Measurements from ENCODE around the gene TUBA1B. TPM values are rescaled to one million over a fixed set of nuclear protein-coding genes. Genes with fewer than 3 reads are reported as not detected.

The TUBA1B gene
- total and polyA plus RNA-seq, 7 donors: 482 to 1,083 (median 688) TPM

GRCh38 chr12:49097381-49097780, 33.8 kb downstream of the TUBA1B start:
- intact Hi-C loops (cut with DNase I): no loop called here
- Histone ChIP-seq H3K27me3 (peaks cover 19 to 27% (median 22%) of the 10 kb centered on the region in 3 donors), H3K36me3 (peaks cover 28 to 66% (median 52%) of the 10 kb centered on the region in 4 donors), H3K27ac (no peak overlapping the region), H3K4me3 (no peak overlapping the region), H3K4me1 (peaks cover 0 to 21% (median 18%) of the 10 kb centered on the region in 4 donors), H3K9me3 (no peaks in the 10 kb centered on the region)
- 90 to 94% methylated on average over 3 of the region's 3 CpGs for WGBS, 2 donors
- TF ChIP-seq POLR2AphosphoS5 (IDR thresholded peaks at IDR 0.05): no peak
- TF ChIP-seq POLR2A (IDR thresholded peaks at IDR 0.05): no peak
- no peak for TF ChIP-seq EP300 (IDR thresholded peaks at IDR 0.05)
- TF ChIP-seq CTCF (IDR thresholded peaks at IDR 0.05): no peak
- no peak for DNase-seq

GRCh38 chr12:49094975-49095365, 36.2 kb downstream of the TUBA1B start:
- peak overlapping the region in 1 of 4 donors; percentile 2 for H3K27ac ChIP-seq

GRCh38 chr12:49094160-49094974, 36.8 kb downstream of the TUBA1B start, which contains the start of gene DHH:
Gene DHH, minus strand, starts transcription at chr12:49094801. Its CDS starts 289 bp downstream, at chr12:49094512.
- WGBS, 2 donors: 1 to 4% methylated on average over 49 of the region's 49 CpGs
- H3K4me1 ChIP-seq: peaks cover 0 to 50% (median 46%) of the 10 kb centered on the region in 4 donors
- peak within 1 kb of the TSS in 1 of 4 donors; percentile 2 for H3K27ac ChIP-seq

More at GRCh38 chr12:49094975-49095365, 36.2 kb downstream of the TUBA1B start:
- no peak overlapping the region for H3K4me3 ChIP-seq
- intact Hi-C loops (cut with DNase I): no loop called here
- peaks cover 0 to 44% (median 40%) of the 10 kb centered on the region in 4 donors for H3K4me1 ChIP-seq
- TF ChIP-seq EP300 (IDR thresholded peaks at IDR 0.05) (no peak), POLR2AphosphoS5 (IDR thresholded peaks at IDR 0.05) (peak in 2 of 4 donors; percentile 4 to 40), CTCF (IDR thresholded peaks at IDR 0.05) (no peak), POLR2A (IDR thresholded peaks at IDR 0.05) (no peak)
- no peak for DNase-seq
- no peaks in the 10 kb centered on the region for H3K9me3 ChIP-seq
- 59 to 86% methylated on average over 2 of the region's 2 CpGs for WGBS, 2 donors
- peaks cover 43 to 51% (median 46%) of the 10 kb centered on the region in 3 donors for H3K27me3 ChIP-seq
- peaks cover 3 to 42% (median 27%) of the 10 kb centered on the region in 4 donors for H3K36me3 ChIP-seq

GRCh38 chr12:49093792-49094159, 37.4 kb downstream of the TUBA1B start:
- no peak overlapping the region for H3K27ac ChIP-seq
- no peaks in the 10 kb centered on the region for H3K9me3 ChIP-seq
- peaks cover 0 to 31% (median 17%) of the 10 kb centered on the region in 4 donors for H3K36me3 ChIP-seq
- intact Hi-C loops (cut with DNase I): no loop called here
- TF ChIP-seq POLR2AphosphoS5 (IDR thresholded peaks at IDR 0.05) (no peak), POLR2A (IDR thresholded peaks at IDR 0.05) (no peak), CTCF (IDR thresholded peaks at IDR 0.05) (no peak), EP300 (IDR thresholded peaks at IDR 0.05) (no peak)
- peaks cover 52 to 63% (median 58%) of the 10 kb centered on the region in 3 donors for H3K27me3 ChIP-seq
- H3K4me1 ChIP-seq: peaks cover 0 to 56% (median 47%) of the 10 kb centered on the region in 4 donors
- DNase-seq: no peak
- H3K4me3 ChIP-seq: peak overlapping the region in 3 of 4 donors; percentile 15 to 34 (median 29)
- 2 to 4% methylated on average over 9 of the region's 9 CpGs for WGBS, 2 donors

More at GRCh38 chr12:49094160-49094974, 36.8 kb downstream of the TUBA1B start, which contains the start of gene DHH:
- H3K36me3 ChIP-seq: peaks cover 0 to 36% (median 21%) of the 10 kb centered on the region in 4 donors
- H3K4me3 ChIP-seq: peak within 1 kb of the TSS in 3 of 4 donors; percentile 15 to 34 (median 29)
- DNase-seq: no peak
- no peaks in the 10 kb centered on the region for H3K9me3 ChIP-seq
- intact Hi-C loops (cut with DNase I): no loop called here
- TF ChIP-seq EP300 (IDR thresholded peaks at IDR 0.05) (no peak), POLR2AphosphoS5 (IDR thresholded peaks at IDR 0.05) (peak in 2 of 4 donors; percentile 19 to 43), POLR2A (IDR thresholded peaks at IDR 0.05) (no peak)
- H3K27me3 ChIP-seq: peaks cover 48 to 57% (median 52%) of the 10 kb centered on the region in 3 donors

GRCh38 chr12:49092816-49093406, 38.3 kb downstream of the TUBA1B start:
- Histone ChIP-seq H3K36me3 (peaks cover 0 to 22% (median 10%) of the 10 kb centered on the region in 4 donors), H3K9me3 (no peaks in the 10 kb centered on the region), H3K27me3 (peaks cover 52 to 68% (median 61%) of the 10 kb centered on the region in 3 donors), H3K4me3 (no peak overlapping the region), H3K27ac (peak overlapping the region in 1 of 4 donors; percentile 30), H3K4me1 (peaks cover 0 to 65% (median 53%) of the 10 kb centered on the region in 4 donors)
- no peak for DNase-seq
- WGBS, 2 donors: 28 to 61% methylated on average over 4 of the region's 4 CpGs
- intact Hi-C loops (cut with DNase I): no loop called here
- TF ChIP-seq EP300 (IDR thresholded peaks at IDR 0.05): no peak
- no peak for TF ChIP-seq CTCF (IDR thresholded peaks at IDR 0.05)
- no peak for TF ChIP-seq POLR2AphosphoS5 (IDR thresholded peaks at IDR 0.05)
- no peak for TF ChIP-seq POLR2A (IDR thresholded peaks at IDR 0.05)
